Stimulated activated CD4-positive, alpha-beta T cell treated with anti-CD3 and anti-CD28 coated beads, Interleukin-12 subunit alpha, Interleukin-12 subunit beta, amount 100 ng/mL, for 48 hours (primary cell): Measurements from ENCODE around the gene NRXN3.
"Not testable (repeated sequence)": the region's sequence is repeated elsewhere in the genome, so short reads cannot be mapped to it uniquely, and the experiment has no call there.

Experiments
- DNase-seq, 3 donors: peaks; one replicate each; pipeline ENCODE4 v3.0.0-alpha.2; 2020; ENCODE audit warnings: low read depth in 2 of 3, low spot score in 1 of 3

NRXN3 gene

DNA sequence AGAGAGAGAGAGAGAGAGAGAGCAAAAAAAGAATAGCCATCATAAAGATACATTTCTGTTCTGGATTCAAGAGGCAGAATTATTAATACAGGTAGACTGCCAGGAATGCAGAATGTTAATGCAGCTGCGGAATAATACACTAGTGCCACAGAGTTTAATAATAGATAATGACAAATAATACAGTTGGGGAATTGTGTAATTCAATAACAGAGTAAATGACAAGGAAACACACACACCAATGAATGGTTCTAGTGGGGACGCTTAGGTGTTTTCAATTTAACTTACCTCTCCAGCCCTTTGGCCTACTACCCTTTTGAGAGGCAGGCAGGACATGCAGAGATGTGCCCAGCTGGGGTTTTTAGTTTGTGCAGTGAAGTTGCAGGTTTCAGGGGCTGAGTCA lies 313.9 kb downstream of the NRXN3 start:
- DNase-seq = no peak

DNA sequence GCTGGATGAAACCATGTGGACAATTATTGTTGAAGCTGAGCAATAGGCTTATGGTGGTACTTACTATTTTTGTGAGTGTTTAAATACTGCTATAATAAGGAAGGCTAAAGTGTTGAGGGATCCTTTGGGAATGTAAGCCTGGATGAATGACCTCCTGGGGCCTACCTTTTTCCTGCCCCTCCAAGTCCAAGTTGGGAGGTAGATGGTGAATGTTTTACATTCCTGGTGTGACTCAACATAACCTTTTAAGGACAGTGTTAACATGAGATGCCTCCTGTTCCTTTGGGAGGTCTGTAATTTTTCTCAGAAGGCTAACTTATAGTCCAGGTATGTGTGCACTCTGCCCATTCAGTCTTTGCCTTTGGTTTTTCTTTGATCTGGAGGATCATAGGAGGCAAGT lies 315.9 kb downstream of the NRXN3 start:
- no peak for DNase-seq

DNA sequence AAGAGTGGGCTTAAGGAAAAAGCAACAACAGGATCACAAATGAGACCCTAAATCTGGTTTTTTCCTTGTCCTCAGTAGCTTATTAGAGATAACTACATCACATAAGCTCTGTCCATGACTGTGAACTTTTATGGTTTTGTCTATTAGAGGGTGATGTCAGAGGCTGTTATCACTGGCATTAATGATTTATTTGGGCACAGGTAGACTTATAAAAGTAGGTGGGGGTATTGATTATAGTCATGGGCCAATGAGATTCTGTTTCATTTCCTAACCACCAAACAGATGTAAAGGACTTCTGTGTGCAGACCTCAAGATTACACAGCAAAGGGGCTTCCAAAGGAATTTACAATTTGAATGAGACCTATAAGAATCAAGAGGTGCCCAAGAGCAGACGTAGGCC lies 316.4 kb downstream of the NRXN3 start:
- DNase-seq = no peak

DNA sequence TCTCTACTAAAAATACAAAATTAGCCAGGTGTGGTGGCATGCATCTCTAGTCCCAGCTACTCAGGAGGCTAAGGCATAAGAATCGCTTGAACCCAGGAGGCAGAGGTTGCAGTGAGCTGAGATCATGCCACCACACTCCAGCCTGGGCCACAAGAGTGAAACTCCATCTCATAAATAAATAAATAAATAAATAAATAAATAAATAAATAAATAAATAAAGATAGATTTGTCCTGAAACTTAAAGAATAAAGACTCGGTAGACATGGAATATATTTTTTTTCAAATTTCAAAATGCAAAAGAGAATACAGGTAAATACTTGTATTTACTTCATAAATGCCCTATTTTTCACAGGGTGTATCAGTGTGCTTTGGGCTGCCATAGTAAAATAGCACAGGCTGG lies 317.4 kb downstream of the NRXN3 start:
- DNase-seq = not testable (repeated sequence)

DNA sequence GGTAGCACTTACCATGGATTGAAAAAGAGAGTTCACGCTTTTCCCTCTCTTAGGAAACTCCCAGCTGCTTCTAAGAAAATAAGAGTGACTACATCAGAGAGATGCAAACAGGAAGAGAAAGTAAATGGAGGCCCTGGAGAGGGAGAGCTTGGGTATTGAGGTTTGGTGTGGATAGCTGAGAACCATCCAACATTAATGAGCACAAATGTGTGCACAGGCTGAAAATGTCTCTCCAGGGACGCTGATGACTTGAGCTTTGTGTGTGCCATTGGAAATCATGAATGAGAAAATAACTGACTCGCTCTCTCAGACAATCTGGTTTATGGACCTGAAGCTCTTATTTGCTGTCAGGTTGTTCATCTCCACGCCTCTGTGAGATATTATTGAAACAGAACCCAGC lies 318.8 kb downstream of the NRXN3 start:
- DNase-seq = no peak

DNA sequence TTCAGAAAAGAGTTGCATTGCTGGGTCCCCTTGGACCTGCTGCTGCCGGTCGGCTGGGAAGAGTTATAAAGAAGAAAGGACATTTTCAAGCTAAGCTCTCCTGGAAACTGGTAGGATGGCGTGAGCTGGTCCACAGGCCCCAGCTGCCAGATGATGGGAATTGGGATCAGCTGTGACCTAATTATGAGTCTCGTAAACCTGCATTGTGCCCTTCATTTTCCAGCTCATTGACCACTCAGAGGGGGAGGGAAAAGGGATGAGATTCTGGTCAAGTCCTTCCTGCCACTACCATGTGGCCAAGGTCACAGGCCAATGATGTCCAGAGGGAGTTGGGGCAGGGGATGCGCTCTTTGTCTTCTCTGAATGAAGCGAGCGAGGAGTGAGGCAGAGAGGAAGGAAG lies 320.9 kb downstream of the NRXN3 start:
- no peak for DNase-seq

DNA sequence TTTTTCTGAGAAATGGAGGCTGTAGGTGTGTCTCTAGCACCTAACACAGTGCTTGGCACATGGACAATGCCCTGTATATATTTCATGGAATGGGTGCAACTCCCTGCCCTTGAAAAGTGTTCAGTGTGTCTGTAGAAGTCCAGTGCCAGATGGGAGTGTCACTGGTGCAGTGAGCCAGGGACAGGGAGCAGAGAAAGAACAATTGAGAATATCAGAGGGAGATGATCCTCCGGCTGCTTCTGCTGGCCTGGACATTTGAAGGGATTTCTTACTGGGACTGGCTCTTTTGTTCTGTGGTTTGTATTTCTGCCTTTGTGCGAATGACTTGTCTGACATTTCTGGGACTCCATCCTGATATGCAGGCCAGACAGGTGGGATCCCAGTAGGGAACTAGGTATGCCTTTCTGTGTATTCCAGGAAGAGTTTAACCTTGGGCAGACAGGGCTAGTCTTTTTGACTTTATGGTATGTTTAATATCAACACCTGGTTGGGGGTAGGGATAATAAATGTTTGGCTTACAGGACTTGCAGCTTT lies 328.0 kb downstream of the NRXN3 start:
- DNase-seq = no peak

DNA sequence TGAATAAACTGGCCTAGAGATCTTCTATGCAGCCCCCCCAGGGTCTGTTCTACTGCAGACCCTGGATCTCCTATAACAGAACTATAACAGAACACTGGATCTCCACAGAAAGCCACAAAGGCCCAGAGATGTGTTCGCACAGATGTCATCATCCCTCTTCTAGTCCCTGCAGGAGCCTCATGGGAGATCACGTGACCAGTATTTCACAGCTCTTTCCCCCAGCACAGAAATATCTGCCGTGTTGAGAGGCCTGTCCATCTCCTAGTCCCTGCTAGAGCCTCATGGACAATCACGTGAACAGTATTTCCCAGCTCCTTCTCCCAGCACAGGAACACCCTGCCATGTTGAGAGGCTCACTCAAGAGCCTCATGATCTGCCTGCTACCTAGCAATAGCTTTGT lies 331.7 kb downstream of the NRXN3 start:
- DNase-seq = no peak

DNA sequence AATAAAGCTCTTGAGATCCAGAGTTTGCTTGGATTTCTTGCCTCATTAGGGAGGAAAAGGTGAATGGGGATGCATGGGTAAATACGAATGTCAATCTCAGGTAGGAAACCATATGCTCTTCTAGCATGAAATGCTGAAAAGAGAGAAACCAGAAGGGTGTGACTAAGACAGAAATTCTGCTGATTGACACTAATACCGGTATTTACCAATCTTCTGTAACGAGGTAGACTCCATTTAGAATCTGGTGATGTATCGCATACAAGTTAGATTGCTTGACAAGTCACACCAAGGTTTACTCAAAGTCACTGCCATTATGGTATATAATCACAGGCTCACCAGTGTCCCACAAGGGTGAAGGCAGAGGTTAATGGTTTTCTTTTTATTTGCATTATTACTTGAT lies 337.9 kb downstream of the NRXN3 start:
- no peak for DNase-seq

DNA sequence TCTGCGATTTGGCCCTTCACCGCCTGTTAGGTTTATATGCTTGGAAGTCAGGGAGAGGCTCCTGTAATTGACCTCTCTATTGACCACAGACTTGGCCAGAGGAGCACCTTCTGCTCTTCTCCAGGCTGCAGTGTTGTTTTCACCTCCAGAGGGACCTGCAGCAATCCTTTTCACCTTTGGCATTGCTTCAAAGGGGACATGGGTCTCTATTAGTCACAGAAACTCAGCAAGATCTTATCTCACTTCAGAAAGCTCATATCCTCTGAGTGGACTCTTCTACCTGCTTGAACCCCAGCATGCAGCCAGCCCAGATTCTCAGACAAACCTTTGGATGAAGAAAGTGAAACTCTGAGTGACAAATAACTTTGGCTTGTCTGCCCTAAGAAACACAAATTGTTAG lies 339.3 kb downstream of the NRXN3 start:
- no peak for DNase-seq

DNA sequence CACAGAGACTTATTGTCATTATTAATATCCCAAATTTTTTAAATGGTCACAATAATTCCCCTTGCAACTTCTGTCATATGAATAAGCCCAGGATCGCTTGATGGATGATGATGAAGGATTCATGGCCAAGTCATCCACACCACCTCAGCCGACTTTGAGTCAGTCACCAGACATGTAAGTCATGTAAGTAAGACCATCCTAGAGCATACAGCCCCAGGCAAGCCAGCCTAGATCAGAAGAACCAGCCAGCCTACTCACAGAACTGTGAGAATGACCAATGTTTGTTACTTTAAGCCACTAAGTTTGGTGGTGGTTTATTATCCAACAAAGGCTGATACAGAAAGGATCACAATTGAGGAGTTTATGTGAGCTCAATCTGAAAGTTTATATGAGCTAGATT lies 341.8 kb downstream of the NRXN3 start:
- no peak for DNase-seq

DNA sequence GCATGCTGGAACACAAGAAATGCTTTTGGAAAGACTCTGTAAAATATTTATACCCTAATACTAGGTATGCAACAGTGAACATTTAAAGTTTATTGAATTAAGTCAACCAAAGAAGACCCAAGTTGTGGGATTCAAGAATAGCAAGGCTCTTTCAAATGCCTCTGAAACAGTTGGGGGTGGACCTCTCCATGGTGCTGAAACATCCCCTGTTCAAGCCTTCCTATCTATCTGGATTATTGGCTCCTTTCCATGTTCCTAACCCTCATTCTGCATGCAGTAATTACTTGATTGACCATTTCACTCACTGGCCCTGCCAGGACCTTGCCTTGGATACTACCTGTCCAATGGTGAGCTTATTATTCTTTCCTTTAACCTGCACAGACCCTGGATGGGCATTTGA lies 349.7 kb downstream of the NRXN3 start:
- DNase-seq = peak in 1 of 3 donors; percentile 11

DNA sequence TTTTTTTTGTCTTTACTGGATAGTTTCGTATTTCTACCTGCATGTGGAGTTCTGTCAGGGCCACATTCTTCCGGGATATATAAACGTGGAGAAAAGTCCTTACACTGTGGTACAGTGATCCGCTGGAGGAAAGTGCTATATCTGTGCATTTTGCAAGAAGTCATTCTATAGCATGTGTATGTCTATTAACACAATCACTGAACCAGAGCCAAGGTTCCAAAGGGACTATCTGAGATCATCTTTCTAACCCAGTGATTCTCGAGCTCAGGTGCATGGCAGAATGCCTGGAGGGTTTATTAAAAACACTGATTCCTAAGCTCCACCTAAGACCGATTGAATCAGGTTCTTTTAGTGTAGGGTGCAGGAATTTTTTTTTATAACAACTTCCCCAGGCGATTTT lies 354.0 kb downstream of the NRXN3 start:
- DNase-seq = no peak

DNA sequence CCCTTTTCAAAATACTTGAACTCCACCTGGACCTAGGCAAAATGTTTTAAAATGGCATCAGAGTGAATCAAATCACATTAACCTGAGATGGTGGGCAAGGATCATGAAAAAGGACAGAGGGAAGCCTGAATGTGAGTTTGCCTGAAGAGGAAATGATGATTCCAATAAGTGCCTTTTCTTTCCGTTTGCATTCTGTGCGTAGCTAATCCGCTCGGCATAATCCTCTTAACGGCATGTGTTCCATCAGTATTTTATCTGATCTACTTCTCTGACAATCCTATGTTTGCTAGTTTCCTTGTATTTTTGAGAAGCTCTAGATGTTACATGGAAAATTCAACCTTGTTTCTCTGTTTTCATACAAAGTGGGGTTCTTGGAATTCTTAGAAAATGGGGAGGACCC lies 354.6 kb downstream of the NRXN3 start:
- DNase-seq = no peak

DNA sequence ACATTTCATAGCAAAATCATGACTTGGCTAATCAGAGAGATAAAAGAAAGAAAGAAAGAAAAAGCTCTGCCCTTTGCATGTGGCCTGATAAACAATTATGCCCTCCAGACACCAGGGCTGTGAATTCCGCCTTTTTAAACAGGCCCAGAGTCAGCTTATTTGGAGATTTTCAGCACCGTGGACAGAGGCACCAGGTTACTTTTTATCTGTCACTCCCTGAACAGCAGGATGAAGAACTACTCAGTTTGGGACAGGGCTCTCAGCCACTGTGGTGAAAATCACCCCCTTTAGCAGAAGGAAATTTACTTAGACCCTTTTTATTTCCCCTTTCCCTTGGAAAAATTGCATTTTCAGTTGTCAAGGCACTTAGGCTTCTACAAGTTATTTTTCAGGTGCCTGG lies 359.9 kb downstream of the NRXN3 start:
- peak in 1 of 3 donors; percentile 5 for DNase-seq

DNA sequence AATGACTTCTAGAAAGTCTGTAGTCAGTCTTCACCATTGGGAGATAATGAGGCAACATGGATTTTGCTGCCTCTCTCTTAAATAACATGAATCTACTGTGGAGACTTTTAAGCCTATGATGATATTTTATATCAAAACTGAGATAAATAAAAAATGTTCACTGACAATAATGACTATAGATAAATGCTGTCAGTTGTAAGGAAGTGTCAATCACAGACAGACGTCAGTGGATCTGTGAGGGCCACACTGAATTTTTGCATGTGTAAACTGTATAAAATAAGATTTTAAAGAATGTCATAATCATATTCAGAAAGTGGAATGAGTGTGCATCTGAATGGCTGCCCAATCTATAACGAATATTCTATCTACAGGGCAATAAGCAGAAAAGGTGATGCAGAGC lies 364.0 kb downstream of the NRXN3 start:
- no peak for DNase-seq

DNA sequence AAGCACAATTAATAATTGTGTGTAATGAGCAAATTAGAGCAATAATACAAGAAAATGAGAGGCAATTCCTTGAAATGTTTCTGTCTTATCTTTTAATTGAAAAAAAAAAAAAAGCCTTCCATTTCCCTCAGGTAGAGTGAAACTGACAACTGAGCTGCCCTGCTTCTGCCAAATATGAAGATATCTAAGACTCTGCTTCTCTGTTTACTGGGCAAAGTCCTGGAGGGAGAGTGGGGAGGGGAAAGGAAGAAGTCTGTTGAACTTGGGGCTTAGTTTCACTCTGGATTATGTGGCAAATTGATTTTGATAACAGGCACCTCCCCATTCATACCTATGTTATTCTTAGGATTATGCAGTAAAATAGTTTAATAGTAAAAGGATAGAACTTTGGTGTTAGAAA lies 364.9 kb downstream of the NRXN3 start:
- no peak for DNase-seq

DNA sequence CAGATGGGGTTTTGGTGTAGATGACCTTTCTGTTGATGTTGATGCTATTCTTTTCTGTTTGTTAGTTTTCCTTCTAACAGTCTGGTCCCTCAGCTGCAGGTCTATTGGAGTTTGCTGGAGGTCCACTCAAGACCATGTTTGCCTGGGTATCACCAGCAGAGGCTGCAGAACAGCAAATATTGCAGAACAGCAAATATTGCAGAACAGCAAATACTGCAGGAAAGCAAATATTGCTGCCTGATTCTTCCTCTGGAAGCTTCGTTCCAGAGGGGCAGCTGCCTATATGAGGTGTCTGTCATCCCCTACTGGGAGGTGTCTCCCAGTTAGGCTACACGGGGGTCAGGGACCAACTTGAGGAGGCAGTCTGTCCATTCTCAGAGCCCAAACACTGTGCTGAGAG lies 371.6 kb downstream of the NRXN3 start:
- not testable (repeated sequence) for DNase-seq

DNA sequence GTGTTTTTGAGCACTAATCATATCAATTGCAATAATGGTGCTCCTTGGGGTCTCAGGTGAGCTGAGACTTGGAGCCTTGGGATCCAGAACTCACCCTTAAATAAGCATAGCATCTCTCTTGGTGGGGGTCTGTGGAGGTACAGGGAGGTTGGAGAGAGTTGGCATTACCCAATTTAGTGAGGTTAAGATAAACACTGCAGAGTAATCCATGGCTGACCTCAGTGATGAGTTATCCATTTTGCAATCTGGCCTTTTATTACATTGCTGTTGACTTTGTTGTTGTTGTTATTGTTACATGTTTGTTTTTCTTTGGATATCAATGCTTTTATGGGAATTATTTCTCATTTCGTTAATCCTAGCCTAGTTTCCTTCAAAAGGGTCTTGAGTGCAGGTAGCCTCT lies 373.3 kb downstream of the NRXN3 start:
- DNase-seq = no peak

DNA sequence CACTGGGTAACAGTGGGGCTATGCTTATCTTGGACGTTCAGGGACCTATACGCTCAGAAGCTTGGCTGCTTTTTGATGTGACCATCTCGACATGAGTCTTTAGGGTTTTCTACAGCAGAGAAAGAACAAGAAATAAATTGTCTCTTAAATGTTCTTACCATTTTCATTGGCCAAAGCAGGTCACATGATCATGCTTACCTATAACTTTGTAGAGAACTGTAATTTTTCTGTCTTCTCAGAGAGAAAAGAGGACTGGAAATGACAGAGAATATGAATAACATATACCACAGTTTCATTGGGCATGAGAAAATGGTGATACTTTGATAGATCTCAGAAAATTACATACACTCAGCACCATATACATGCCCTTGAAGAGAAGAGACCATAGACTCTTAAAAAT lies 390.9 kb downstream of the NRXN3 start:
- no peak for DNase-seq

DNA sequence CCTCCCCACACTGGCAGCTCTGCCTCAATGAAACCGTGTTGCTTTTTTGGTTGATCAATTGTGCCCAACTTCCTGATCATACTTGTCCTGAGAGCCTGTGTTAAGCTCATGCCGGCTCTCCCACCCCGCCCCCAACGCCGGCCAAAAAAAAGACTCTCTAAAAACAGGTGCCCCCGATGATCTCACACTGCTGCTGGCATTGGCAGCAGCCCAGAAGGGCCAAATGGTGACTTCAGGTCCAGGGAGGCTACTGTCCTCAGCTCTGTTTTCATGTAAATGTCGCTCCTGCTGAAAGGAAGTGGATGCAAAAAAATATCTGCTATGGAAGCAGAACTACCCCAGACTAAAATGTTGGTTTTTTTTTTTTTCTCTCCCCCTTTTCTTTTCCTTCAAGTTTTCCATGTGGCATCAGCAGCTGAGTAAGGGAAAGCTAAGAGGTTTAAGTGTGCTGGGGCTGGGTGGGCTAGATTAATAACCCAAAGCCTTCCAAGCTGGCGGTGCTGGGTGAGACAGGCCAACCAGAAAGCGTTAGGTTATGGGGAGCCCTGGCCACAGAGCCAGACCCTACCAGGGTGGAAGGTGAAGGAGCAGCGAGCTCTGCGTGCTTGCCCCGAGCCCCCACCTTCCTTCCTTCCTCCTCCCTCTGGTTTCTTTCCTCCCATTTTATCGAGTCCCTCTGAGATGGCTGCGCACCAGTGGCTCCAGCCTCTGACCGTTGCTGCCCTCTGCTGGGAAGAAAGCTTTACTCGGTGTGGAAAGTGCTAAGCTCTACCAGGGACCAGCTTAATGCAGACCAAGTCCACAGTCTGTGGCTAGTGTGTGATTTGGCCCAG lies 396.1 kb downstream of the NRXN3 start:
- peak; percentile 49 to 69 (median 50) for DNase-seq

DNA sequence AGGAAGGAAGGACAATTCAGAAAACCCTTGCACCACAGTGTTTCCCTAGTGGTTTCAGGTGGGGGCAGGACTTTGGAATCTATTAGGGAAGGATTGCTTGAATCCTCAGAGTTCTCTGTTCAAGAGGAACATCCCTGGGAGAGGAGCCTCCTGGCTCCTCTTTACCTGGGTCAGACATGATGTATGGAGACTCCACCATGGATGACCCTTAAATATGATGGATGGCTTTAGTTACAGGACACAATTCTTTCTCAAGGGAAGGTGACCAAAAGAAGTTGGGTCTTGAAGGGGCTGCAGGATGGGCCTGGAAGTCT lies 396.6 kb downstream of the NRXN3 start:
- no peak for DNase-seq

DNA sequence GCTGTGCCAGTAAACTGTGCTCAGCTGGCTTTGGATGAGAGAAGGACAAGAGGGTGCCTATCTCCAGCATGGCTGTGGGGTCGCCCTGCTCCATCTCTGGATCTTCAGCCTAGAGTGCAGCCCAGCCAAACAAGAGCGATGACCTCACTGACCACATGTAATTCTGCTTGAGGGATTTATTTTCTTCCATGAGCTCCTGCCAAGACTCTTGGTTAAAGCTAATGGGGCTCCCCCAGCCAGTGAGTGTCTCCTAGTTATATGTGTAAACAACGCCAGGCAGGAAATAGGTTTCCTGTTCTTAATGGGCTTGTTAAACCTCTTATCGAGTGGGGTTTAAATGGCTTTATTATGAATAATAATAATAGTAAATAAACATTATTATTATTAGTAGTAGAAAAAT lies 397.2 kb downstream of the NRXN3 start:
- DNase-seq = no peak
